HG02759 (cell line): ENCODE data around the gene TMEM52.
"Not testable (repeated sequence)": the region's sequence is repeated elsewhere in the genome, so short reads cannot be mapped to it uniquely, and the experiment has no call there.

Source experiments
- ATAC-seq: cut with Tn5 transposase; IDR thresholded peaks from one replicate; pipeline ENCODE4 v1.9.1; 2021; ENCODE audit warnings: mild to moderate bottlenecking, moderate library complexity; ENCODE audit not compliant: unreplicated experiment

The TMEM52 gene

GRCh38 chr1:1947493-1947892 is 28.4 kb upstream of the TMEM52 start:
- no peak for ATAC-seq

- ATAC-seq, result no peak
Measured at GRCh38 chr1:1946540-1946939, 27.5 kb upstream of the TMEM52 start.

GRCh38 chr1:1945782-1946393 is 26.8 kb upstream of the TMEM52 start:
- no peak for ATAC-seq

GRCh38 chr1:1943834-1944570 is 24.9 kb upstream of the TMEM52 start:
- no peak for ATAC-seq

GRCh38 chr1:1942753-1943656 is 23.9 kb upstream of the TMEM52 start:
- no peak for ATAC-seq

- ATAC-seq, result no peak
Measured at GRCh38 chr1:1941868-1942752, 23.0 kb upstream of the TMEM52 start.

GRCh38 chr1:1941211-1941841 is 22.2 kb upstream of the TMEM52 start:
- no peak for ATAC-seq

- ATAC-seq, result no peak
Measured at GRCh38 chr1:1940123-1940425, 21.0 kb upstream of the TMEM52 start.

- ATAC-seq, result no peak
Measured at GRCh38 chr1:1939296-1940122, 20.4 kb upstream of the TMEM52 start.

- ATAC-seq, result no peak
Measured at GRCh38 chr1:1938613-1939295, 19.7 kb upstream of the TMEM52 start.

- ATAC-seq, result no peak
Measured at GRCh38 chr1:1938276-1938573, 19.1 kb upstream of the TMEM52 start.

GRCh38 chr1:1937549-1938275 is 18.6 kb upstream of the TMEM52 start:
- no peak for ATAC-seq

GRCh38 chr1:1937061-1937460 is 18.0 kb upstream of the TMEM52 start:
- no peak for ATAC-seq

GRCh38 chr1:1934848-1935247 is 15.8 kb upstream of the TMEM52 start:
- ATAC-seq, result not testable (repeated sequence)

- ATAC-seq, result no peak
Measured at GRCh38 chr1:1929639-1930545, 10.8 kb upstream of the TMEM52 start.

GRCh38 chr1:1929102-1929638 is 10.1 kb upstream of the TMEM52 start:
- no peak for ATAC-seq
